ENCODE measurements around the gene SCO2. TPM values are rescaled to one million over a fixed set of nuclear protein-coding genes. Genes with fewer than 3 reads are reported as not detected.

Gene SCO2
- total RNA-seq (2011; cell fraction: chromatin; rRNA removed; ENCODE audit: low replicate concordance): not detected in 2 replicates
- total RNA-seq (2011; cell fraction: nucleolus; rRNA removed): 1.0 and 3.9 TPM in 2 replicates
- not detected in 2 replicates for total RNA-seq (2011; cell fraction: nucleoplasm; rRNA removed)
- total RNA-seq (2014; rRNA removed) (2.2 and 2.6 TPM in 2 replicates), total RNA-seq (2014; rRNA removed; fragmentation: Illumina TruSeq; extraction: Trizol) (not detected in 2 replicates), total RNA-seq (2015; rRNA removed; fragmentation: Illumina TruSeq; extraction: Trizol) (0.26 and 0.69 TPM in 2 replicates), total RNA-seq (2021) (4.0 and 8.9 TPM in 2 replicates), polyA plus RNA-seq (2011; rRNA removed) (1.1 and 2.2 TPM in 2 replicates), polyA plus RNA-seq (2014; fragmentation: Illumina TruSeq; extraction: Trizol) (0.34 TPM in 1 of 2 replicates, not detected in the other), polyA plus RNA-seq (2014; fragmentation: Nextera tagmentation; extraction: Ambion mirVana) (not detected), polyA plus RNA-seq (2014; rRNA removed) (1.0 and 2.2 TPM in 2 replicates), polyA minus RNA-seq (2011; rRNA and poly(A)+ RNA removed) (not detected in 2 replicates), Bru-seq, nascent RNA (percentile 33 among the genes with signal in this experiment), BruChase-seq, experiment 1, labeled RNA remaining after a 2-hour chase (percentile 36 among the genes with signal in this experiment), BruChase-seq, experiment 2, labeled RNA remaining after a 6-hour chase (not detected)
- polyA plus RNA-seq (2011; cell fraction: cytosol; rRNA removed): 2.9 and 6.2 TPM in 2 replicates
- 0.51 and 1.7 TPM in 2 replicates for polyA plus RNA-seq (2011; cell fraction: nucleus; rRNA removed)
- 1.7 and 7.0 TPM in 2 replicates for polyA plus RNA-seq (2012)
- polyA minus RNA-seq (2011; cell fraction: cytosol; rRNA and poly(A)+ RNA removed): 1.2 TPM in 1 of 2 replicates, not detected in the other
- 0.89 and 1.2 TPM in 2 replicates for polyA minus RNA-seq (2011; cell fraction: nucleus; rRNA and poly(A)+ RNA removed)
- long read RNA-seq, experiment 1, transcript SCO2-204 (2 exons, 1,051 nt): major isoform, 13 of 29 reads
- long read RNA-seq, experiment 1, partial matches to known transcripts: 0 of 29 reads
- long read RNA-seq, experiment 1, other reads (novel, unspliced or antisense): 16 of 29 reads
- long read RNA-seq, experiment 2, transcript SCO2-204 (2 exons, 1,051 nt): major isoform, 7 of 8 reads
- long read RNA-seq, experiment 2, partial matches to known transcripts: 0 of 8 reads
- long read RNA-seq, experiment 2, other reads (novel, unspliced or antisense): 1 of 8 reads
- long read RNA-seq, experiment 3, transcript SCO2-204 (2 exons, 1,051 nt): major isoform, 7 of 7 reads
- long read RNA-seq, experiment 3, partial matches to known transcripts: 0 of 7 reads
- long read RNA-seq, experiment 3, other reads (novel, unspliced or antisense): 0 of 7 reads

- peak within 1 kb of the TSS; percentile 82 for H2AFZ ChIP-seq (ENCODE audit: low read depth, low read length)
- H3K9me1 ChIP-seq (ENCODE audit: control insufficient read depth, insufficient read depth, low read length): no peaks in the 10 kb centered on the region
- in situ Hi-C loops (cut with MboI) (no loop called here), intact Hi-C loops (cut with micrococcal nuclease) (loop anchor here (5.0 kb wide), 1 partner anchor 37 kb away; the partner anchor contains the start of gene SYCE3)
- peak; percentile 92 to 97 (median 94) for DNase-seq (ENCODE audit: extremely low read depth in 1 of 4, low spot score in 3 of 4)
- H3K79me2 ChIP-seq (ENCODE audit: control insufficient read depth, insufficient read depth, low read length): peaks cover 34% of the 10 kb centered on the region
- H4K20me1 ChIP-seq (replicated peaks; ENCODE audit: control insufficient read depth, insufficient read depth, low read length): peaks cover 12% of the 10 kb centered on the region; the same call in 1 of the 2 replicates
- peak; percentile 86 for FAIRE-seq
- BruUV-seq (replicated peaks): TSS peak; percentile 76
- peak within 1 kb of the TSS; percentile 89 for H3K27ac ChIP-seq (ENCODE audit: extremely low read depth, low read depth, low read length)
- under 1% methylated on average over 32 of the region's 84 CpGs for WGBS (ENCODE audit: insufficient coverage, low coverage, missing lambda C conversion rate)
- peak within 1 kb of the TSS; percentile 71 for H3K4me3 ChIP-seq
- peak within 1 kb of the TSS; percentile 86 to 96 for H3K9ac ChIP-seq (ENCODE audit: insufficient read depth in 1 of 2, low read depth in 2 of 2, low read length in 2 of 2)
- H3K27me3 ChIP-seq (ENCODE audit: control insufficient read depth in 2 of 2, insufficient read depth in 2 of 2, low read length in 2 of 2): no peaks in the 10 kb centered on the region
- H3K36me3 ChIP-seq (ENCODE audit: control insufficient read depth, insufficient read depth, low read length): peaks cover 40% of the 10 kb centered on the region; the same call in 1 of the 3 replicates
- H3K4me1 ChIP-seq (replicated peaks in 1 of 2; ENCODE audit: control insufficient read depth in 2 of 2, insufficient read depth in 2 of 2, low read length in 2 of 2): peaks cover 8 to 64% of the 10 kb centered on the region in 2 experiments; a peak in 4 of 5 replicates
- CTCF ChIA-PET (ENCODE audit: low intra/inter-chr PET ratio): interaction anchor here (1.2 kb wide), 1 partner anchor 50 kb away, joined by 3 read pairs; no protein-coding TSS in a partner anchor
- POLR2A ChIA-PET: interaction anchor here (0.6 to 5.3 kb wide), 10 partner anchors 11 to 283 kb away, joined by 3 to 65 read pairs (median 4); partner anchors contain the start of genes CHKB, KLHDC7B, LMF2 and NCAPH2
- peak within 1 kb of the TSS; percentile 88 for H3K4me2 ChIP-seq (ENCODE audit: insufficient read depth, low read length)
- no peaks in the 10 kb centered on the region for H3K9me3 ChIP-seq (replicated peaks; ENCODE audit: control insufficient read depth, insufficient read depth, low read depth, low read length)
- peak; percentile 80 for ATAC-seq
- TF ChIP-seq TOE1 (IDR thresholded peaks at IDR 0.05; ENCODE audit: borderline replicate concordance) (peak; percentile 97), TOE1 (CRISPR knock-in tag; IDR thresholded peaks at IDR 0.05; ENCODE audit: borderline replicate concordance, low read depth) (no peak), VEZF1 (CRISPR knock-in tag; IDR thresholded peaks at IDR 0.05) (peak; percentile 61; the same call in 1 of the 2 replicates), KDM5B (IDR thresholded peaks at IDR 0.05; ENCODE audit: insufficient replicate concordance, low read depth, low read length) (peak; percentile 65), MAZ (CRISPR knock-in tag; conservative IDR thresholded peaks at IDR 0.05 in 1 of 2, IDR thresholded peaks at IDR 0.05 in 1 of 2) (peak; percentile 75 to 81), FIP1L1 (IDR thresholded peaks at IDR 0.05; ENCODE audit: low read depth, low read length, poor library complexity, severe bottlenecking) (peak; percentile 82), NR2C2 (CRISPR knock-in tag; IDR thresholded peaks at IDR 0.05) (no peak), NR2C2 (tag; IDR thresholded peaks at IDR 0.05) (peak; percentile 39; the same call in 1 of the 2 replicates), MYC (IDR thresholded peaks at IDR 0.05; ENCODE audit: low read depth, low read length) (peak; percentile 66), MYC (CRISPR knock-in tag; IDR thresholded peaks at IDR 0.05; ENCODE audit: borderline replicate concordance, low read depth) (peak; percentile 75; the same call in 1 of the 2 replicates), PHF20 (IDR thresholded peaks at IDR 0.05; ENCODE audit: partially characterized antibody) (peak; percentile 11), NONO (IDR thresholded peaks at IDR 0.05; ENCODE audit: low read depth in 2 of 2, low read length in 1 of 2) (no peak)
These were observed at the start of gene SCO2 for GRCh38 chr22:50525104-50525857. SCO2 (minus strand) TSS chr22:50525598; CDS start chr22:50524411, 1,187 bp downstream.
